ENCODE results near the gene CD180. TPM values are rescaled to one million over a fixed set of nuclear protein-coding genes. Genes with fewer than 3 reads are reported as not detected.

CD180 gene
- total RNA-seq, 4 donors from 2014 or later, result 0.18 to 5.0 (median 1.0) TPM

DNA sequence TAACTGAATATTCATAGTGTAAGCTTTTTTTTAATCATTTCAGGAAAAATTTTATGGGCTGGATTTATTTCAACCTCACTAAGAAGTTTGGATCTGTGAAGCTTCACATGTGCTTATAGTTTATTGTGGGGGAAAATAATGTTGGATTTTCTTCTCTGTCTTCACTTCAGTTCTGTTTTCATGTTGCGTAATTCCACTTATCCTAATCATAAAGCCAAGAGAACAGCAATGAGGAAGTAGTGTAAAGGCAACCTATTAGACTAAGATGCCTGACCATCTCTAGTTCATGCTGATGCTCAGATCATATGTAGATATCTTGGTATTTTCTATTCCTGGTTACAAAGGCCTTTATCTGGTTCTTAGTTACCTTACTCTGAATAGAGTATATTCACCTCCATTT, 50.0 kb downstream of the CD180 start:
- H3K9me3 ChIP-seq, result no peaks in the 10 kb centered on the region
- DNase-seq, result no peak
- H3K36me3 ChIP-seq, result peaks cover 0 to 34% (median 0%) of the 10 kb centered on the region in 3 donors
- no peaks in the 10 kb centered on the region for H3K4me1 ChIP-seq
- TF ChIP-seq POLR2A (IDR thresholded peaks at IDR 0.05), result no peak
- TF ChIP-seq, protein P1, sequence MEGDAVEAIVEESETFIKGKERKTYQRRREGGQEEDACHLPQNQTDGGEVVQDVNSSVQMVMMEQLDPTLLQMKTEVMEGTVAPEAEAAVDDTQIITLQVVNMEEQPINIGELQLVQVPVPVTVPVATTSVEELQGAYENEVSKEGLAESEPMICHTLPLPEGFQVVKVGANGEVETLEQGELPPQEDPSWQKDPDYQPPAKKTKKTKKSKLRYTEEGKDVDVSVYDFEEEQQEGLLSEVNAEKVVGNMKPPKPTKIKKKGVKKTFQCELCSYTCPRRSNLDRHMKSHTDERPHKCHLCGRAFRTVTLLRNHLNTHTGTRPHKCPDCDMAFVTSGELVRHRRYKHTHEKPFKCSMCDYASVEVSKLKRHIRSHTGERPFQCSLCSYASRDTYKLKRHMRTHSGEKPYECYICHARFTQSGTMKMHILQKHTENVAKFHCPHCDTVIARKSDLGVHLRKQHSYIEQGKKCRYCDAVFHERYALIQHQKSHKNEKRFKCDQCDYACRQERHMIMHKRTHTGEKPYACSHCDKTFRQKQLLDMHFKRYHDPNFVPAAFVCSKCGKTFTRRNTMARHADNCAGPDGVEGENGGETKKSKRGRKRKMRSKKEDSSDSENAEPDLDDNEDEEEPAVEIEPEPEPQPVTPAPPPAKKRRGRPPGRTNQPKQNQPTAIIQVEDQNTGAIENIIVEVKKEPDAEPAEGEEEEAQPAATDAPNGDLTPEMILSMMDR (IDR thresholded peaks at IDR 0.05), result no peak
- no peak overlapping the region for H3K4me3 ChIP-seq
- H3K27me3 ChIP-seq, result no peaks in the 10 kb centered on the region
- no peak overlapping the region for H3K27ac ChIP-seq

DNA sequence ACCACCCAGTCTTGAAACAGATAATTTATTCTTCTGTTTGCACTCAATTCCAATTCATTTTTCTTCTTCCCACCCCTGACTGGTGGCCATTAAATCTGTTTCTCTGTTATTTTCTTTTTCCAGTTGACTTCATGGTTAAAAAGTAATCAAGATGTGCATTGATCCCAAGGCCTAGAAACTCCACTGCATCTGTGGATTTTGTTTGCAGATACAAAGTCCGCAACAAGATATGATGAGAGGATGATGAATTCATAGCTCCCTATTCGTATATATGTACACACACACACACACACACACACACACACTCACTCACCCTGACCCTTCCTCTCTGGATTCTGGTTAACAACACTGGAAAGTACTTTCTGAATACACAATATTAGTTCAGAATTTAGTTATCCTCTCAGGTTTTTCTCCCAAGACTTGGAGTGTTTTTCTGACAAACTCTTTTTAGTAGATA, 52.4 kb downstream of the CD180 start:
- peaks cover 0 to 30% (median 0%) of the 10 kb centered on the region in 3 donors for H3K36me3 ChIP-seq
- no peak for DNase-seq
- H3K4me3 ChIP-seq, result no peak overlapping the region
- H3K4me1 ChIP-seq, result no peaks in the 10 kb centered on the region
- TF ChIP-seq, protein P1 (IDR thresholded peaks at IDR 0.05), result no peak
- no peak for TF ChIP-seq POLR2A (IDR thresholded peaks at IDR 0.05)
- H3K27ac ChIP-seq, result no peak overlapping the region
- no peaks in the 10 kb centered on the region for H3K27me3 ChIP-seq
- H3K9me3 ChIP-seq, result no peaks in the 10 kb centered on the region

DNA sequence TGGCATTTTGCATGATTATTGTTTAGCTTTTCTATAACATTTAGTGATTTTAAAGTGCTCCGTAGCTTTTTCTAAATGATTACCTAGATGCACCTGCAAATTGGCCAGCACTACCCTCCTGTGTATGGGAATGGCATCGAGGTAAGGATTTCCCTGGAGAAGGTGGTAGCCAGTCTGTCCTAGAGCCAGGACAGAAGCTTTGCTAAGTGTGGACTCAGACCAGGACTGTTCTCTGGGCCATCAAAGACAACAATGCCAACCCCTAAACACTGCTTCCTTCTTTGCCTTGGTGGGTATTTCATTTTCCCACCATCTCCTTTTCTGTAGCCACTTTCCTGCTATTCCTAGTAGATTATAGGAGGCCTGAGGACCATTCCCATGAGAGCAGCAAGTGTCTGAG, 53.0 kb downstream of the CD180 start:
- TF ChIP-seq POLR2A (IDR thresholded peaks at IDR 0.05), result no peak
- TF ChIP-seq, protein P1 (IDR thresholded peaks at IDR 0.05), result no peak
- no peaks in the 10 kb centered on the region for H3K27me3 ChIP-seq
- no peak overlapping the region for H3K4me3 ChIP-seq
- no peak overlapping the region for H3K27ac ChIP-seq
- DNase-seq, result no peak
- H3K4me1 ChIP-seq, result no peaks in the 10 kb centered on the region
- H3K36me3 ChIP-seq, result peaks cover 0 to 30% (median 0%) of the 10 kb centered on the region in 3 donors
- H3K9me3 ChIP-seq, result no peaks in the 10 kb centered on the region

DNA sequence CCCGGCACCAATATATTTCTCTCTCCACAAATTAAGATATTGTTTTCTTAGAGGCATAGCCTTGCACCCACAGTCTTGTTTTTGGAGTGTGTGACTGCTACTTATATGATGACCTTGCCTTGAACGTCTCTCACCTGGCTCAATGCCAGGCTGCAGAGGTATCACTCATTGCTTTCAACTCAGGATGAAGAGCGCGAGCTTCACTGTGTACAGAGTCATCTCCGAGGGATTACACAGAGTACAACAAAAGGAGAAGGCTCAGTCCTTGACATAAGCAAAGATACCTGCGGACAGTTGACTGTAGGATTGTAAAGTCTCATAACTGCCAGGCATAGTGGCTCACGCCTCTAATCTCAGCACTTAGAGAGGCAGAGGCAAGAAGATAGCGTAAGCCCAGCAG, 53.8 kb downstream of the CD180 start:
- Histone ChIP-seq H3K27ac (no peak overlapping the region), H3K4me3 (no peak overlapping the region), H3K9me3 (no peaks in the 10 kb centered on the region), H3K4me1 (no peaks in the 10 kb centered on the region), H3K27me3 (no peaks in the 10 kb centered on the region), H3K36me3 (peaks cover 0 to 30% (median 0%) of the 10 kb centered on the region in 3 donors)
- TF ChIP-seq, protein P1 (IDR thresholded peaks at IDR 0.05), result no peak
- TF ChIP-seq POLR2A (IDR thresholded peaks at IDR 0.05), result no peak
- no peak for DNase-seq

- H3K27ac ChIP-seq, result no peak overlapping the region
- no peaks in the 10 kb centered on the region for H3K27me3 ChIP-seq
- H3K9me3 ChIP-seq, result no peaks in the 10 kb centered on the region
- DNase-seq, result no peak
- peaks cover 0 to 38% (median 0%) of the 10 kb centered on the region in 3 donors for H3K36me3 ChIP-seq
- no peak overlapping the region for H3K4me3 ChIP-seq
- no peak for TF ChIP-seq POLR2A (IDR thresholded peaks at IDR 0.05)
- TF ChIP-seq, protein P1 (IDR thresholded peaks at IDR 0.05), result no peak
- no peaks in the 10 kb centered on the region for H3K4me1 ChIP-seq
Measured at GRCh38 chr5:67141644-67142043, 55.0 kb downstream of the CD180 start.

DNA sequence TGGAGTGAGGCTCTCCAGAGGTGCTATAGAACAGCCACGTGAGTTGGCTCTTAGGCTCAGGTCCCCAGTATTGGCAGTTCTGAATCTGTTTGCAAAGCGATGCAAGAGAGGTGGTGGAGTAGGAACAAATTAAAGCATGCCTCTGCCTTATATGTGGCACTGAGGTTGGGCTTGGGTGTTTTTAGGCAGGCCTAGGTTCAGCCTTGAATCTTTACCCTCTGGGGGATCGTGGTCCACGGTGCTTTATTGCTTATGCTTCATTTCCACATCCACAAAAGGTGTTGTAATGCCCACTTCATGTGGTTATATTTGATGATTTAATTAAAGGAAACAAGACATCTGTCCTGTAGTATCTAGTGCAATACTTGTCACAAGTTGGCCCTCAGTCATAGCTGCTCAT, 56.2 kb downstream of the CD180 start:
- Histone ChIP-seq H3K27me3 (no peaks in the 10 kb centered on the region), H3K27ac (no peak overlapping the region), H3K36me3 (peaks cover 0 to 36% (median 0%) of the 10 kb centered on the region in 3 donors), H3K4me3 (no peak overlapping the region), H3K4me1 (no peaks in the 10 kb centered on the region), H3K9me3 (no peaks in the 10 kb centered on the region)
- DNase-seq, result no peak
- TF ChIP-seq, protein P1 (IDR thresholded peaks at IDR 0.05), result no peak
- no peak for TF ChIP-seq POLR2A (IDR thresholded peaks at IDR 0.05)
